Mesendoderm (in vitro differentiated cells): ENCODE data around the gene B4GALNT4.

Source experiments
- DNase-seq: peaks from one replicate; pipeline ENCODE4 v3.0.0; 2013
- H2AK5ac ChIP-seq: 2 replicates; pipeline ENCODE4 v1.6.1; 2013; ENCODE audit warnings: low read length, inconsistent platforms
- H2BK120ac ChIP-seq: 2 replicates; pipeline ENCODE4 v1.6.1; 2013; ENCODE audit warnings: low read depth, mild to moderate bottlenecking, low read length, moderate library complexity, mixed read lengths
- H2BK15ac ChIP-seq: replicated peaks from 2 replicates; pipeline ENCODE4 v1.6.1; 2013; ENCODE audit warnings: low read depth, mild to moderate bottlenecking, moderate library complexity
- H2BK5ac ChIP-seq: 2 replicates; pipeline ENCODE4 v1.6.1; 2013; ENCODE audit warnings: low read length, inconsistent platforms
- H3K18ac ChIP-seq: 2 replicates; pipeline ENCODE4 v1.6.1; 2013; ENCODE audit warnings: mild to moderate bottlenecking, low read length, mixed read lengths
- H3K23ac ChIP-seq: one replicate; pipeline ENCODE4 v1.6.1; 2013; ENCODE audit warnings: low read length
- H3K27ac ChIP-seq: 2 replicates; pipeline ENCODE4 v1.5.1; 2013; ENCODE audit warnings: low read depth, mild to moderate bottlenecking, inconsistent platforms, low read length, moderate library complexity
- H3K27me3 ChIP-seq: 2 replicates; pipeline ENCODE4 v1.6.1; 2013; ENCODE audit warnings: low read length, control low read depth, mild to moderate bottlenecking, inconsistent platforms; ENCODE audit not compliant: insufficient read depth, poor library complexity
- H3K36me3 ChIP-seq: 2 replicates; pipeline ENCODE4 v1.6.1; 2013; ENCODE audit warnings: low read length, inconsistent platforms; ENCODE audit not compliant: control insufficient read depth, insufficient read depth
- H3K4ac ChIP-seq: one replicate; pipeline ENCODE4 v1.6.1; 2013; ENCODE audit warnings: low read depth, mild to moderate bottlenecking, low read length, moderate library complexity
- H3K4me1 ChIP-seq: 2 replicates; pipeline ENCODE4 v1.6.1; 2013; ENCODE audit warnings: low read depth, low read length, inconsistent platforms; ENCODE audit not compliant: control insufficient read depth
- H3K4me2 ChIP-seq: 2 replicates; pipeline ENCODE4 v1.6.1; 2013; ENCODE audit warnings: low read length
- H3K4me3 ChIP-seq: 2 replicates; pipeline ENCODE4 v1.5.1; 2013; ENCODE audit warnings: mild to moderate bottlenecking, low read length
- H3K56ac ChIP-seq: one replicate; pipeline ENCODE4 v1.6.1; 2013; ENCODE audit warnings: low read length
- H3K79me1 ChIP-seq: 2 replicates; pipeline ENCODE4 v1.6.1; 2013; ENCODE audit warnings: low read length, inconsistent platforms
- H3K79me2 ChIP-seq: 2 replicates; pipeline ENCODE4 v1.6.1; 2013; ENCODE audit warnings: mild to moderate bottlenecking, low read length; ENCODE audit not compliant: control insufficient read depth, insufficient read depth
- H3K9ac ChIP-seq: 2 replicates; pipeline ENCODE4 v1.6.1; 2013; ENCODE audit warnings: low read length, inconsistent platforms
- H4K5ac ChIP-seq: one replicate; pipeline ENCODE4 v1.6.1; 2013; ENCODE audit warnings: low read length
- H4K8ac ChIP-seq: one replicate; pipeline ENCODE4 v1.6.1; 2013; ENCODE audit warnings: low read depth, mild to moderate bottlenecking, control low read depth, low read length, moderate library complexity
- WGBS: extraction: QIAGEN DNeasy Blood & Tissue Kit; methylation state at CpG from one replicate; pipeline ENCODE4 v1.1.7; 2013; ENCODE audit warnings: low lambda C conversion rate, missing lambda C conversion rate; ENCODE audit not compliant: insufficient coverage; ENCODE audit errors: extremely low coverage; 5-methylcytosine and 5-hydroxymethylcytosine counted together

The B4GALNT4 gene

GRCh38 chr11:404551-405264, 35.4 kb downstream of the B4GALNT4 start:
- Histone ChIP-seq H3K27me3 (no peaks in the 10 kb centered on the region), H3K27ac (no peak overlapping the region), H3K23ac (no peak overlapping the region), H3K4ac (no peak overlapping the region), H3K79me1 (no peaks in the 10 kb centered on the region), H3K9ac (no peak overlapping the region), H3K4me2 (no peak overlapping the region), H3K79me2 (no peaks in the 10 kb centered on the region), H2BK5ac (no peak overlapping the region), H2AK5ac (no peak overlapping the region), H2BK120ac (no peak overlapping the region), H4K5ac (no peak overlapping the region), H3K4me3 (no peak overlapping the region), H3K4me1 (no peaks in the 10 kb centered on the region), H4K8ac (no peak overlapping the region), H3K56ac (no peak overlapping the region), H2BK15ac (no peak overlapping the region), H3K18ac (no peak overlapping the region), H3K36me3 (no peaks in the 10 kb centered on the region)
- no CpG with 5 or more reads among the region's 14 CpGs for WGBS
- DNase-seq, result no peak

DNA sequence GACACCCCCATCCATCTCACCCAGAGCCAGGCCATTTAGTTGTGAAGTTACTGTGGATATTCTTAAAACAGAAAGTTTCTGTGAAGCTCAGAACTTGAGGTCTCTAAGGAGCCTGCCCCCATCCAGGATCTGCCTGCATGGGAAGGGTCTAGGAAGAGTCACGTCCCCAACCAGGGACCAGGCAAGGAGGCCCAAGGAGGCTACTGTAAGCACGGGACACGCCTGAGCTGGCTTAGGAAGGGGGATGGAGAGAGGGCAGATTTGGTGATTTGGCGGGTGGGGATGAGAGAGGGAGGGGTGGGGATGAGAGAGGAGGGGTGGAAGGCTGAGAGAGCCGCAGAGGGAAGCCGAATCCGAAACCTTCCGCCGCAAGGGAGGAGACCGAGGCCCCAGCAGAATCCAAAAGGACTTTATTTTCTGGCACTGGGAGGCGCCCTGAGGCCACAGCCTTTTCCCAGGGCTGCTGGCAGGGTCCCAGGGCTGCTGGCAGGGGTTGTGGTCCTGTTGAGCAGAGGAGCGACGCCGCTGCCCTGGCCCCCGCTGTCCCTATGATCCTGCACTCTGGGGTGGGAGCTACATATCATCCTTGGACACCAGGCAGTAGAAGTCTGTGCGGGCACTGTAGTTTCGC, 36.1 kb downstream of the B4GALNT4 start:
- H3K56ac ChIP-seq, result peak overlapping the region; percentile 34
- H3K79me2 ChIP-seq, result no peaks in the 10 kb centered on the region
- H3K9ac ChIP-seq, result no peak overlapping the region
- H3K4me1 ChIP-seq, result no peaks in the 10 kb centered on the region
- H3K23ac ChIP-seq, result no peak overlapping the region
- H3K79me1 ChIP-seq, result no peaks in the 10 kb centered on the region
- no peak overlapping the region for H3K18ac ChIP-seq
- no peak overlapping the region for H4K8ac ChIP-seq
- WGBS, result no CpG with 5 or more reads among the region's 17 CpGs
- DNase-seq, result no peak
- no peak overlapping the region for H3K4ac ChIP-seq
- no peak overlapping the region for H2AK5ac ChIP-seq
- H3K27me3 ChIP-seq, result no peaks in the 10 kb centered on the region
- no peak overlapping the region for H3K4me3 ChIP-seq
- H3K4me2 ChIP-seq, result no peak overlapping the region
- no peak overlapping the region for H4K5ac ChIP-seq
- H3K27ac ChIP-seq, result no peak overlapping the region
- no peak overlapping the region for H2BK15ac ChIP-seq
- no peak overlapping the region for H2BK120ac ChIP-seq
- no peak overlapping the region for H2BK5ac ChIP-seq
- H3K36me3 ChIP-seq, result no peaks in the 10 kb centered on the region

GRCh38 chr11:405954-406795, 36.9 kb downstream of the B4GALNT4 start:
- H3K18ac ChIP-seq, result peak overlapping the region; percentile 43
- no peak for DNase-seq
- no peak overlapping the region for H2BK15ac ChIP-seq
- H3K23ac ChIP-seq, result no peak overlapping the region
- H4K8ac ChIP-seq, result no peak overlapping the region
- H3K79me2 ChIP-seq, result no peaks in the 10 kb centered on the region
- H4K5ac ChIP-seq, result no peak overlapping the region
- H3K4me1 ChIP-seq, result no peaks in the 10 kb centered on the region
- no peak overlapping the region for H2BK5ac ChIP-seq
- no peak overlapping the region for H3K27ac ChIP-seq
- H3K36me3 ChIP-seq, result no peaks in the 10 kb centered on the region
- no peaks in the 10 kb centered on the region for H3K27me3 ChIP-seq
- H3K56ac ChIP-seq, result peak overlapping the region; percentile 84
- no peak overlapping the region for H2BK120ac ChIP-seq
- peak overlapping the region; percentile 54 for H3K9ac ChIP-seq
- no peak overlapping the region for H2AK5ac ChIP-seq
- H3K4me3 ChIP-seq, result no peak overlapping the region
- H3K4ac ChIP-seq, result peak overlapping the region; percentile 26
- no CpG with 5 or more reads among the region's 47 CpGs for WGBS
- no peaks in the 10 kb centered on the region for H3K79me1 ChIP-seq
- H3K4me2 ChIP-seq, result peak overlapping the region; percentile 32

DNA sequence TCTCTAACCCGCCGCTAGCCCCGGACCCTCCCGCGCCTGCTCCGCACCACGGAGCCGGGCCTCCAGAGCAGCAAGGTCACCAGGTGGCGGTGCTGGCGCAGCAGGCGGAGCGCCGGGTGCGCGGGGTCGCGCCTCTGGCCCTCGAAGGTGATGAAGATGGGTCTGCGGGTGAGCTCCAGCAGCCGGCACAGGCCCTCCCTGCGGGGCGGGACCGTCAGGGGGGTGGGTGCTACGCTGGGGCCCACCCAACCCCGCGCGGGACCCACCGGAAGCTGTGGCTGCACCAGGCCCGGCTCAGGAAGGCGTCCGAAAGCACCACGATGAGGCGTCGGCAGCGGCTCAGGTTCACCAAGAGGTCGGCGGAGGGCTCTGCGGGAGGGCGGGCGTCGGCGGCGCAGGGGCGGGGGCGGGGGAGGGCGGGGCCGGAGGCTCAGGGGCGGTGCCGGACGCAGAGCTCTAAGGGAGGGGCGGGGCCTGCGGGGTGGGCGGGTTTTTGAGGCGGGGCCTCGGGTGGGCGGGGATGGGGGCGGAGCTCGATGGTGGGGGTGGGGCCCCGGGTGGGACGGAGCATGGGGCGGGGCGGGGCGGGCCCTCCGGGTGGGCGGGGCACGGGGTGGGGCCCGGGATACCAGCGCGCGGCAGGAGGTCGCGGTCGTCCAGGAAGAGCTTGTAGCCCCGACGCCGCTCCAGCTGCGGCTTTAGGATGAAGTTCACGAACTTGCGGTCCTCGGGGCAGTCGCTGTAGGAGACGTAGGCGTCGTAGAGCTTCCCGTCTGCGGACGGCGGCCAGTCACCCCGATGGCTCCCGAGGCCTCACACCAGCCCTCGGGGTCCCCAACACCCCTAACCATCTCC, 37.7 kb downstream of the B4GALNT4 start:
- Histone ChIP-seq H2BK120ac (no peak overlapping the region), H3K4ac (peak overlapping the region; percentile 26), H2BK15ac (no peak overlapping the region), H3K27me3 (no peaks in the 10 kb centered on the region), H3K79me1 (no peaks in the 10 kb centered on the region), H3K4me1 (no peaks in the 10 kb centered on the region), H3K4me3 (peak overlapping the region; percentile 1), H3K56ac (peak overlapping the region; percentile 84), H3K18ac (peak overlapping the region; percentile 43), H3K23ac (no peak overlapping the region), H3K9ac (peak overlapping the region; percentile 54), H2BK5ac (no peak overlapping the region), H3K79me2 (no peaks in the 10 kb centered on the region), H4K5ac (no peak overlapping the region), H3K4me2 (peak overlapping the region; percentile 32), H2AK5ac (no peak overlapping the region), H3K36me3 (no peaks in the 10 kb centered on the region), H4K8ac (peak overlapping the region; percentile 5), H3K27ac (no peak overlapping the region)
- no CpG with 5 or more reads among the region's 91 CpGs for WGBS
- DNase-seq, result peak; percentile 89

- no peak for DNase-seq
- Histone ChIP-seq H4K5ac (no peak overlapping the region), H3K18ac (no peak overlapping the region), H3K4me3 (no peak overlapping the region), H3K4me1 (no peaks in the 10 kb centered on the region), H3K79me2 (no peaks in the 10 kb centered on the region), H3K4me2 (no peak overlapping the region), H3K56ac (peak overlapping the region; percentile 67), H2AK5ac (no peak overlapping the region), H2BK15ac (no peak overlapping the region), H3K36me3 (no peaks in the 10 kb centered on the region), H3K79me1 (no peaks in the 10 kb centered on the region), H2BK120ac (no peak overlapping the region), H2BK5ac (no peak overlapping the region), H3K27ac (no peak overlapping the region), H4K8ac (no peak overlapping the region), H3K27me3 (no peaks in the 10 kb centered on the region), H3K4ac (no peak overlapping the region), H3K23ac (no peak overlapping the region), H3K9ac (no peak overlapping the region)
- no CpG with 5 or more reads among the region's 28 CpGs for WGBS
Observed at GRCh38 chr11:407651-408123, 38.4 kb downstream of the B4GALNT4 start.
